Mesothelial cell of epicardium (in vitro differentiated cells): ENCODE measurements around the gene TOR4A. TPM values are rescaled to one million over a fixed set of nuclear protein-coding genes. Genes with fewer than 3 reads are reported as not detected.
"Not testable (repeated sequence)": the region's sequence is repeated elsewhere in the genome, so short reads cannot be mapped to it uniquely, and the experiment has no call there.

Experiments
- DNase-seq, 2 experiments: peaks; one replicate each; pipeline ENCODE4 v3.0.0; 2021; ENCODE audit warnings: low spot score in 2 of 2; ENCODE audit not compliant: unreplicated experiment in 2 of 2
- H3K27ac Mint-ChIP-seq: 2 replicates; pipeline ENCODE4 v1.8.0; 2021; ENCODE audit warnings: mixed read lengths
- H3K27me3 Mint-ChIP-seq: 2 replicates; pipeline ENCODE4 v1.8.0; 2021; ENCODE audit warnings: low read depth, mixed read lengths
- H3K36me3 Mint-ChIP-seq: 2 replicates; pipeline ENCODE4 v1.8.0; 2021; ENCODE audit warnings: mixed read lengths
- H3K4me1 Mint-ChIP-seq: 2 replicates; pipeline ENCODE4 v1.8.0; 2021; ENCODE audit warnings: mixed read lengths
- H3K4me3 Mint-ChIP-seq: 2 replicates; pipeline ENCODE4 v1.8.0; 2021; ENCODE audit warnings: mild to moderate bottlenecking, moderate library complexity, mixed read lengths
- H3K9me3 Mint-ChIP-seq: 2 replicates; pipeline ENCODE4 v1.8.0; 2021; ENCODE audit warnings: mixed read lengths
- CTCF ChIP-seq: fragments of 200-600 bp; sonication (generic); IDR thresholded peaks from one replicate; pipeline ENCODE4 v1.5.0; 2021; ENCODE audit warnings: antibody characterized with exemption; ENCODE audit not compliant: unreplicated experiment
- total RNA-seq: library from RNA; stranded (reverse); gene quantifications from 3 replicates; pipeline ENCODE4 v1.2.1, GENCODE V29; 2021

Gene TOR4A
- total RNA-seq, 1 donor from 2014 or later, result 6.5 TPM

- Mint-ChIP-seq H3K27ac (peak overlapping the region; percentile 73), H3K36me3 (peaks cover 12% of the 10 kb centered on the region), H3K9me3 (no peaks in the 10 kb centered on the region), H3K4me1 (peaks cover 24% of the 10 kb centered on the region), H3K4me3 (peak overlapping the region; percentile 74), H3K27me3 (no peaks in the 10 kb centered on the region)
- no peak for TF ChIP-seq CTCF
- DNase-seq, result no peak
These were observed 35.0 kb upstream of the TOR4A start for GRCh38 chr9:137242269-137243203.

GRCh38 chr9:137243266-137243625, 34.3 kb upstream of the TOR4A start:
- H3K27me3 Mint-ChIP-seq, H3K9me3 Mint-ChIP-seq, H3K27ac Mint-ChIP-seq, DNase-seq: not testable (repeated sequence)
- peaks cover 22% of the 10 kb centered on the region for H3K4me1 Mint-ChIP-seq
- H3K36me3 Mint-ChIP-seq, result peaks cover 12% of the 10 kb centered on the region
- peak overlapping the region; percentile 74 for H3K4me3 Mint-ChIP-seq

DNA sequence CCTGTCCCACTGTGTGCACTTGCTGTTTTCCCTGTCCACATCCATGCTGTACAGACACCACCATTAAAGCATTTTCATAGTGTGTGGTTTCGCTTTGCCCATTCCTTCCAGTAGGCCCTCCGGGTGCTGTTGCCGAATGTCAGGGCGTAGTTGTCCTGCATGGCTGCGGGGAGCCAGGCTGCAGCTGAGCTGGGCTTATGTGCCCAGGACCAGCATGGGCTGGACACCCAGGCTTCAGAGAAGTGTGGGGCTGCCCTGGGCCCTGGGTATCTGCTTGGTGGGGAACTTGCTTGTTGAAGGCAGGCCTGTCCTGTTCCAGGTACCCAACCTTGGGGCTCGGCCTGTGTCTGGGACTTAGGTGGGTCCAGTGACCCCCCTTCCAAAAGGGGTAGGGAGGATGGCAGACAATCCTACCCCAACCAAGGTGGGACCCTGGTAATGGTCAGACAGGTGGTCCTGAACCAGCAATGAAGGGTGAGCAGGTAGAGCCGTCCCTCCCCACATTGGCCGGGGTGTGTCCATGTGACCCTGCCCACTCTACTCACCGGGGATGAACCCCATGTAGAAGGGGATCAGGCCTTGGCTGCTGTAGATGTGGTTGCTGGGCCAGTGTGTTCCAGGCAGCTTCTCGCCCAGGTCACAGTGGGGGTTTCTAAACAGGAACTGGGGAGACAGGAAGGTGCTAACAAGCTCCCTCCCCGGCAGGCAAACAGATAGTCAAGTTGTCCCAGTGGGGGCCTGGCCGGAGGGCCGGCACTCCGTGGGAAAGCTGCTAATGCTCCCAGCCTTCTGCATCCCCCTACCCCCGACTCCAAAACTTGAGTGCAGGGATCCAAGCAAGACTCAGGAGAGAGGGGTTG, 33.7 kb upstream of the TOR4A start:
- peak overlapping the region; percentile 6 for H3K4me3 Mint-ChIP-seq

GRCh38 chr9:137244486-137245449, 32.8 kb upstream of the TOR4A start:
- Mint-ChIP-seq H3K4me3 (no peak overlapping the region), H3K4me1 (peaks cover 13% of the 10 kb centered on the region), H3K9me3 (no peaks in the 10 kb centered on the region), H3K27me3 (no peaks in the 10 kb centered on the region), H3K27ac (no peak overlapping the region), H3K36me3 (peaks cover 12% of the 10 kb centered on the region)
- TF ChIP-seq CTCF, result no peak
- no peak for DNase-seq

More for the DNA sequence above, 33.7 kb upstream of the TOR4A start:
- no peaks in the 10 kb centered on the region for H3K9me3 Mint-ChIP-seq
- H3K27ac Mint-ChIP-seq, result no peak overlapping the region
- H3K36me3 Mint-ChIP-seq, result peaks cover 12% of the 10 kb centered on the region
- peaks cover 20% of the 10 kb centered on the region for H3K4me1 Mint-ChIP-seq
- H3K27me3 Mint-ChIP-seq, result no peaks in the 10 kb centered on the region
- no peak for TF ChIP-seq CTCF
- no peak for DNase-seq

DNA sequence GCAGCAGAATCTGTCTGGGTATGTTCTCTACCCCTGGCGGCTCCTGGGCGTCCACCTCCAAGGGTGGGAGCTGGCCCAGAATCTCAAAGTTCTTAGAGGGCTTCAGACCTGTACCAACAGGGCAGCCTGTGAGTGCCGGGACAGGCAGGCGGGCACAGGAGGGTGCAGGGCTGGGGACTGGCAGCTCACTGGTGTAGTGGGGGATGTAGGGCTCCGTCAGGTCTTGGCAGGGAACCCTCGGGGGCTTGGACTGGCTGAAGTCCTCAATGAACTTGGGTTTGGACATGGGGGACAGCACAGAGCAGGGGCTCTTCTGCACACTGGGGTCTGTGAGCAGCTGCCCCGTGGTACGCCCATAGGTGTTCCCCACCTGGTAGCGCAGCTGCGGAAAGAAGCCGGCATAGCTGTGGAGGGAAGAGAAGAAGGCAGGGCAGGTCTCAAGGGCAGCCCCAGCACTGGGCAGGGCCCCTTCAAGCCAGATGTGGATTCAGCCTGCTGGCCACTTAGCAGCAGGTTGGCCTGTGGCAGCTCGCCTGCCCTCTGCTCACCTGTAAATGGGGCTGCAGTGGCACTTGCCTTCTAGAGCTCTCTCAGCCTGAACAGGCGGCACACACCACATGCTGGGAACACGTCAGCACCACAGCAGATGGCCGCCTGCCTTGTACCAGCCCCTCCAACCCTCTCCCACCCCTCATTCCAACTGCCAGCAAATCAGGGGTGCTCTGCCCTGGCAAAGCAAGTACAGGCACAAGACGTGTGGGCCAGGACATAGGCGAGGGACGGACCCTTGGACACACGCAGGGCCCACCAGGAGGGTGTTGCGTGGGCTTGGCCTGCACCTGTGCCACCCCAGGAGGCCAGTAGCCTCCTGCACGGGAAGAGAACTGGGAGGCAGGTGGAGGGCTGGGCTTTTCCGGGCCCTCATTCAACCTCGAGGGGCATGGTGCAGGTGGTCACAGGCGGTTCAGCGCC, 31.8 kb upstream of the TOR4A start:
- H3K36me3 Mint-ChIP-seq, result peaks cover 12% of the 10 kb centered on the region
- no peaks in the 10 kb centered on the region for H3K27me3 Mint-ChIP-seq
- no peak for DNase-seq
- no peaks in the 10 kb centered on the region for H3K9me3 Mint-ChIP-seq
- H3K4me3 Mint-ChIP-seq, result no peak overlapping the region
- peaks cover 10% of the 10 kb centered on the region for H3K4me1 Mint-ChIP-seq
- H3K27ac Mint-ChIP-seq, result no peak overlapping the region
- no peak for TF ChIP-seq CTCF
